HG03108 (cell line): ENCODE results near the gene GFRA1.

Experiments used
- ATAC-seq: cut with Tn5 transposase; IDR thresholded peaks from one replicate; pipeline ENCODE4 v1.9.1; 2021; ENCODE audit warnings: moderate library complexity; ENCODE audit not compliant: unreplicated experiment

Gene GFRA1

DNA sequence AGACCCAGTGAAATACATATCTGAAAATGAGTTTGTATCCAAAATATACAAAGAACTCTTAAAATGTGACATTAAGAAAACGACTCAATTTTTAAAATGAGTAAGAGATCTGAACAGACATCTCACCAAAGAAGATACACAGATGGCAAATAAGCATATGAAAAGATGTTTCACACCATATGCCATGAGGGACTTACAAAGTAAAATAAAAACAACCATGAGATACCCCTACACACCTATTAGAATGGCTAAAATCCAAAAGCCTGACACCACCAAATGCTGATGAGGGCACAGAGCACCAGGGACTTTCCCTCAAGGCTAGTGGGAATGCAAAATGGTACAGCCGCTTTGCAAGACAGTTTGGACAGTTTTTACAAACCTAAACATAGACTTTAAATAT, 27.9 kb downstream of the GFRA1 start:
- no peak for ATAC-seq

DNA sequence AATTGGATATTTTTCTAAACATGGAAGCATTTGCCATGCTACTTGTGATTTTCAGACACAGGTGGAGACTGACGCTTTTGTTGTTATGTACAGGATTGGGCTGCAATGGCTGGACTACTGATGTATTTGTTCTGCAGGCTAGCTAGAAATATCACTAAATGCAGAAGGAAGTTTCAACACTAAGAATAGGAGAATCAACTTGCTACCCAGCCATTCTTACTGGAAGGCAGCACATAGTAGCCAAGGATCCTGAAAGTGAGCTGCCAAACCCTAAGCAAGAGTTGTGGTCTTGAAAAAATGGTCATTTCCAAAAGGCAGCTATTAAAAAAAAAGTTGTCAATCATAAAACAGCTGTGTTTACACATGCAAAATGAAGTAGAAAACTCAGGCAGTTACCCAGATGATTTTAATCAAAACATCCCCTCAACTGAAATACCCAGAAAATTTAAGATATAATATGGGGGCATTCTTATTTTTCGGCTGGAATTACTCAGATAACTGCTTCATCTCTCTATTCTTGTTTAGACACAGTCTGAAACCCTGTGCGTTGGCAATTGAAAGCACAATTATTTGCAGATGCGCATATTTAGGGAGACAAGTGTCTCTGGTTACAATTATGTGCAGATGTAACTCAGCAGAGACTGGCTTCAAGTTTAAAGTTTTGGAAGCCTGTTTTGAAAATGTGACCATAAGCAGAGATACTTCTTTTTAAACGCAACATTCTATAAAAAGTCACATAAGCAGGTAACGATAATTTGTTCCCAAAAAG, 31.2 kb downstream of the GFRA1 start:
- no peak for ATAC-seq

DNA sequence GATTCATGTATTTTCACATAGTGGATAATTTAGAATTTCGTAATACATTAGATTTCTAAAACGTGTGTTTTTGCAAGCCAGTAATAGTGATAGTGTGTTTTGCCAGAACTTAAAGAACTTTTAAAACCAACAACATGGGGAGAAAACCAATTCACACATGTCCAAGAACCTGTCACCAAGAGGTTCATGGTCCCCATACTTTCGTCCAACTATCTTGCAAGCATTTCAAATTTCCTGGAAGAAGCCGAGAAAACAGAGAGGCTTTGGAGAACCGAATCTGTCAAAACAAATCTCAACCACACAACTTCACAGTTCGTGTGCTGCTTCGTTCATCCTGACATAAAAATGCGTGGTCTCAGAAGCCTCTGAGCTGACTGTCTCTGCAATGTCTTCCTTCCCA, 31.9 kb downstream of the GFRA1 start:
- no peak for ATAC-seq

DNA sequence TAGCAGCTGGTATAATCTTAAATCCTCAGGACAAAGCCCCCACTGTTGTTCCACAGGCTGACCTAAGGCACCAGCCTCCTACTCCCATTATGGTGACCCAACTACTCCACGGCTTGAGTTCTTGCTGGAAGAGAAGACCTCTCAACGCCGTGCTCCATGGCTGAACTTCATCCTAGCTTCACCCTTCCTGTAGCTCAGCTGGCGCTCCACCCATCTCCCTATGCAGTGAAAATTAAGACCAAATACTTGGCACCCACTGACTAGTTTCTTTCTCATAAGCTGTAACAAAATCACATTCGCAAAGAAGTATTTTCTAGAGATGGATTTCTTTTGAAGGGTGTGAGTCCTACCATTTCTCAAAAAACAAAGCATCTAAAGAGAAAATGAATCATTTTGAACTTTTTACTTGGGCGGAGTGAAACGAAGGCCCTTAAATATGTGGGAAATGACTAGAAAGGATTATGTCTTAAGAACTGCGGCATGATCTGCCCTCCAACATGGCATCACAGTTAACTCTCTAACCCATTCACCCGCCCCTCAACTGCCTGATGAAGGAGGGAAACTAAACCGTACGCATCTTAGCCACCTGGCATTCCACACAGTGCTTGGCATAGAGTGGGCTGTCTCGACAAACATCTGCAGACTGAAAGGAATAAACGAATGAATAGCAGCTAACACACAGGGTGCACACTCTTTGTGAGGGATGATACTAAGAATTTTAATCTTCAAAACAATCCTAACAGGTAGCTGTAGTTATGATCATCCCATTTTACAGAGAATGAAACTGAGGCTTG, 32.7 kb downstream of the GFRA1 start:
- no peak for ATAC-seq

DNA sequence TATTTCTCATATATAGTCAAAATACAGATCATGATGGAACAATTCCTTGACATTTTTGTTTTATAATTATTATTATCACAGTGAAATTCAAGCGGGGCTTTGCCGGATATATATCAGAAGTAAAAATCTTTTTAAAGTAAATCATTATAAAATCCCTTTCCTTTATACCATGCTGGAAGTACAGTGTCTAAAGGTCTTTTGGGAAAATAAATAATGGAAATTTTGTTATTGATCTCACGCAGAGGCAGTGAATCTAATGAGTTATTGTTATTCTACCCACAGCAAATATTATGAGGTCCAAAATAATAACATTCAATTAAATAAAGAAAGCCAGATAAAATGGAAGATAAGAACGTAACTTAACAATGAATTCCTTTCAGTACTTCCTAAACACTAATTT, 33.8 kb downstream of the GFRA1 start:
- ATAC-seq = no peak

DNA sequence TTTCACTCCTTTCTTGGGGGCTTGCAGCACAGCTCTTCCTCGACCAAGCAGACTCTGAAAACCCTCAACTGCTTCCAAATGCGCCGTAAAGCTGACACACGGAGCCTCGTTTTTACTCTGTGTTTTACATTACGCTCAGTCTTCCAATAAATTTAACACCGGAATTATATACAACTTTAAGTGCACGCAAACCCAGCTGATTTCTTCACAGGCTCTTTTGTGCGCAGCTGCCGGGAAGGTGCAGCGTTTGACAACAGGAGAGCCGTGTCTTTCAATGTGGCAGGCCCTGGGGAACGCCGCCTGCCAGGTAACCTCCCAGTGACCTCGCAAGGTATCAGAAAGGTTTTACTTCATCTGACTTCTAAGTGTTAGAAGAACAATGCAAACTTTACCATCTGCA, 35.0 kb downstream of the GFRA1 start:
- no peak for ATAC-seq

DNA sequence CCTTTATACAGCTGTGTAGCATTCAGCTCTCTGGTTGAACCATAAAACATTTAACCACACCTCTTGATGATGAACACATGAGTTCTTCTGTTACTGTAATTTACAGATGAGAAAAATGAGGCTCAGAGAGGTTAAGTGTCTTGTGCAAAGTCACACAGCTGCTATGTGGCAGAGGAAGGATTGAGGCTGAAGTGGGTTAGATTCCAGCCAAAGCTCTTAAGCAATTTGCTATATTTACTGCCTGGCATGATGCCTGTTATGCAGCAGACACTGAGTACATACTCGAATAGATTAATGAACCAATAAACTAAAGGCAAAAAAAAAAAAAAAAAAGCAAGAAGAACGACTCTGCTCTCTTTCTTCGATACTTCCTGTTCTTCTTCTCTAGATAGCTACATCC, 35.7 kb downstream of the GFRA1 start:
- no peak for ATAC-seq

DNA sequence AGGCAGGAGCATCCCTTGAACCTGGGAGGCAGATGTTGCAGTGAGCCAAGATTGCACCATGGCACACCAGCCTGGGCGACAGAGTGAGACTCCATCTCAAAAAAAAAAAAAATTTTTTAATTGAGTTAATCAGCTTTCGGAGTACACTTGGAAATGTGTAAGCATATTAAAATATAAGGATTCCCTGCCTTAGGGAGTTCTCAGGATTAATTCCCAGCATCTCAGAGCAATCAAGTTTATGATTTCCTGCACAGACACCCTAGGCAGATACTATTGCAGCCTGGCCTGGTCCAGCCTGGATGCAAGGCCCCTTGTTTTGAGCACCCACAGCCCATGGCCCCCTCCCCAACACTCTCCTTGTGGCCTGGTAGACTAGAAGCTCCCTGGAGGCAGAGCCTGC, 39.8 kb downstream of the GFRA1 start:
- no peak for ATAC-seq

DNA sequence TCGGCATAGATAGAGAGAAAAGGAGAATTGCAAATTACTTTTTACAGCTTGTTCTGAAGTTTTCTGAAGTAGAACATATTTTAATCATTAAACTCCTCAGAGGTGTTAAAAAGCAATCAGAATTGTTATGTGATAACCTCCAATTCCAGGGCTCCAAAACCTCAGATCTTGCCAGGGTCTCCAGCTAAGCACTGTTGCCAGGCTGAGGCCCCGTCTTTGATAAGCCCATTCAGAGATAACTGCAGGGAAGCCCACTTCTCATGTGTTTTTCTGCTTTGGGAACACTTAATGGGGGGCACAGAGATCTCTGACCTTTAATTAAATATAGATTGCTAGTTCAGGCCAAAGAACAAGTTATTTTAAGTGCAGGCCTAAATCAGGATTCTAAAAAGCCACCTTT, 40.4 kb downstream of the GFRA1 start:
- ATAC-seq = no peak

DNA sequence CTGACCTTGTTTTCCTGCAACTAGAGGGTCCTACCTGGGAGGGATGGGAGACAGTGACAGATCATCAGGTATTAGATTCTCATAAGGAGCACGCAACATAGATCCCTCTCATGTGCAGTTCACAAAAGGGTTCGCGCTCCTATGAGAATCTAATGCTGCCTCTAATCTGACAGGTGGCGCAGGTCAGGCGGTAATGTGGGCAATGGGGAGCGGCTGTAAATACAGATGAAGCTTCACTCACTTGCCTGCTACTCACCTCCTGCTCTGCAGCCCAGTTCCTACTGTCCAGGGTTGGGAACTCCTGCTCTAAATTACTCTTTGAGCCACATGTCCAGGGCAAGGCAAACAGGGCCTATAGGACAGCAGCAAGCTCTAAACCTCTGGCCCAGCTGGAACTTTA, 46.2 kb downstream of the GFRA1 start:
- no peak for ATAC-seq

DNA sequence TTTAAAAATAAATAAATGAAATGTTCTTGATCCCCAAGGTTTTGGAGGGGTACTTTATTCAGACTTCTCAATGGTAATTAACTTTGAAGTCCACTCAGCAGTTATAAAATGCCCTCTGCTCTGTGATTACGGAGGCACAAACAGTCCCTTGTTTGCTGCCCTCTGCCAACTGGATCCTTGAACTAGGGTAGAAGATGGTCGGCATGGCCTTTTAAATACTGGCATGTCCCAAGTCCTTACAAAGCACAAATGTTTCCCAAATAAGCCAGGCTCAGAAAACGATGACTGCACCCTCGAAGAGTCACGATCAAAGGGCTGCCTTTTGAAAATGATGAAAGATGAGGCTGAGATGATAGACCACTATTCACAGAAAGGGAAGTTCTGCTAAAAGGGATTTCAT, 47.0 kb downstream of the GFRA1 start:
- ATAC-seq = no peak

DNA sequence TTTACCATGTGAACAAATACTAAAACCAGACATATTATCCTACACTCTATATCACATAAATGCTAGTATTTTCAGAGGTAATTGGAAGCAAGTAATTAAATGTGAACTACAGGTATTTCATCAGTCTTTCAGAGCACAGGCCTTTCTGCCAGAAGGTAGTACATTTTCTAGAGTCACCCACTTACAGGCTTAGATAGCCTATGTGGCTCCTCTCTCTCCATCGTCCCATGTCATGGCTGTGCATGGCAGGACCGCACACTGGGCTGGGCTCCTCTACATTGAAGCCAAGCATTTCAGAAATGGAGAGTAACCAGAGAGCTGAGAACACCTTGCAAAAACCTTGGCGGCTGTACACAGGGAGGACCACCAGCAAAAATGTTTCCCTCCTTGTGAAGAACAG, 49.7 kb downstream of the GFRA1 start:
- no peak for ATAC-seq

DNA sequence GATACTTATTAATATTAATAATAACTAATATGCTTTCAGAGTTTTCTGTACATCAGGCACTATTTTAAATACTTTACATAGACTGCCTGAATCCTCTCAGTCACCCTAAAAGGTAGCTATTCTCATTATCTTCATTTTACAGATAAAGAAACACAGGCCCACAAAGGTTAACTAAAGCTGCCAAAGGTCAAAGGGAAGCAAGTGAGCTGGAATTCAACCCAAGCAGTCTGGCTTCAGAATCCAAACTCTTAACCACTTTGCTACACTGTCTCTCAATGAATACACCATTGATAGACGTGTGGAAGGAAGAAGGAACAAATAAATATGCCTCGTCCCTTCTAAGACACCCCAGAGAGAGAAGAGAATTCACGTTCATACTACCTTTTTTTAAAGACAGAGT, 52.0 kb downstream of the GFRA1 start:
- no peak for ATAC-seq

DNA sequence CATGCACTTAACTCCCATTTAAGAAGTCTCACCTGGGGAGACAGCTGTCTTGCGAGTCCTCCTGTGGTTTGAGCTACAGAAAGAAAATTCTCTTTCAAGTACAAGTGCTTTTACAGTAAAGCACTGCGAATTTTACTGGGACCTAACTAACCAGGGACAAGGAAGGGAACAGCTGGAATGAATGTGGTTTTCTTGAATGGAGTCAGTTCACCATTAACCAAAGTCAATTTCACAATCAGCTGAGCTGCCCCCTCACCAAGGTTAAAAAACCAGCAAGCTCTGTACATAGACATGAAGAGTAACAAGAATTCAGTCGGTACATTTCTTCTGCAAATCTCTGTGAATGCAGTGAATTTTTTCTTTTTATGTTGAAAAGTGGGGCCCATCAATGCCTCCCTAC, 56.3 kb downstream of the GFRA1 start:
- ATAC-seq = no peak

DNA sequence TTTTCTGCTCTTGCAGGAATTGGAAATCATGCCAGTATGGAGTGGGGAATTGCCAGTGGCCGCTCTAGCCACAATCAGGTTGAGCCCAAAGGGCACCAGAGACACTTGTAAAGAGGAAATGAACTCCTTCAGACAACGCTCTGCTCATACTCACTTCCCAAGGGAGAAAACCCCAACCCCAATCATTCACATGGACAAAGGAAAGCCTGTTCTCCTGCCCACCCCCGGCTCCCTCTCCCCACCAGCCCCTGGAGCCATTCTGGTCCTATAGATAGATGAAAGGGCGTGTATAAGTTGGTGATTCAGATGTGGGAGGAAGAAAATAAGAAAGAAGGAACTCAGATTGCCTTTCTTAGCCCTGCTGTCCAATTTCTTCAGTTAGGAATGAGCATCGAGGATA, 57.4 kb downstream of the GFRA1 start:
- ATAC-seq = no peak

DNA sequence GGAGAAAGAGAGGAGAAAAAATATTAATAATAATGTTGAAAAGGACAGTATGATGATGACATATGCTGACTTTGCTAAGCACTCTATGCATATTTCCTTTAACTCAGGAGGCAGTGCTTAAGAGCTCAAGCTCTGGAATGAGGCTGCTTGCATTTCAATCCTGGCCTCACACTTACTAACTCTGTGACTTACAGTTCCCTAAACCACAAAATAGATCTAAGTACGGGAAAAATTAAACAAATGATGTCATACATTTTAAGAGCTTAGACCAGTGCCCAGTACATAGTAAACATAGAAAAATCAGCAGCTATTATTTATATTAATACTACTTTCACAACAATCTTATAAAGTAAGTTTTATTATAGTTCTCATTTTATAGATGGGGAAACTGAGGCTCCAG, 61.3 kb downstream of the GFRA1 start:
- no peak for ATAC-seq

DNA sequence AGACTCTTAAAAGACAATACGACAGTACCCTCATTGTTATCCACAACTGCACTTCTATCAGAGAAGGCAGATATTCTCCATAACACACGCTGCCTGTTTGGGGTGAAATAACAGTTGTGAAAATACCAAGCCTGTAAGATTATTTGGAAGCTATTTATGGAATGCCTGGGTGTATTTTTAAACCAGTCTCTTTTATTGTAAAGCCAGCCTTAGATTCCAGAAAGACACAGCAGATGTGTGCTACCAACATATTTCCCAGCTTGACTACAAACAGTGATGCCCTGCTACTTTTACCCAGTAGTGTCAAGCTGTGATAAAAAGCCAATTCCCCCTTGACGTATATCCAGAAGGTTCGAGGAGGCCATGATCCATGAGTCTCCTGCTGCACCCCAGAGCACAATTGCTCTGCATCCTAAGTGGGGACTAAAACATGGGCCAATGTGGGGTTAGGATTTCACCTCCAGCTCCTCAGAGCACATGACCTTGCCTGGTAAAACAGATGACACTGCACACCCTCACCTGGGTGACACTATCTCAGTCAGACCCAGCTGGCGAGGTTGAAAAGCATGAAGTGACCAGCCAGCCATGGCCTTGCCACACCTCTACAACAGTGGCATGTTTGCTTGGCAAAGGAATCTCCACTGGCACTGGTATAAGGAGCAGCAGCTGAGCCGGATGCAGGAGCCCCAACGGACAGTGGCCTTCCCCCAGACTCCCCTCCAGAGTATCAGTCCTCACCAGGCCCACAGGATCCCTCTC, 62.2 kb downstream of the GFRA1 start:
- no peak for ATAC-seq

DNA sequence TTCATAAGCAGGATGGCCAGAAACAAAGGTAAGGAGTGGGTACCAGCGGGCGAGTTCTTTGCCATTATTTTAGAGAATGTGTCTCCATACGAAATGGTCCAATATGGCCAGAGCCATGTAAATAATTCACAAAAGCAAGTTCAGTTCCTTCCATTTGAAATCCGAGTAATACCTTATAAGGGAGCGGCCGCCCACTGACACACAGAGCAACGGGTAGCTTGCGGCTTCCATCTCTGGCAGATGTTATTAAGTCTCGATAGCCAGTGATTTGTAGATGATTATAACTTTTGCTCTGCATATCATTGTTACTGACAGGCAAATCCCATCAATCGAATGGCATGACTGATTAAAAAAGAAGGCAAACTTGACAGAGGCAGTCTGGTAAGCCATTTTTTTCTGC, 63.2 kb downstream of the GFRA1 start:
- no peak for ATAC-seq

DNA sequence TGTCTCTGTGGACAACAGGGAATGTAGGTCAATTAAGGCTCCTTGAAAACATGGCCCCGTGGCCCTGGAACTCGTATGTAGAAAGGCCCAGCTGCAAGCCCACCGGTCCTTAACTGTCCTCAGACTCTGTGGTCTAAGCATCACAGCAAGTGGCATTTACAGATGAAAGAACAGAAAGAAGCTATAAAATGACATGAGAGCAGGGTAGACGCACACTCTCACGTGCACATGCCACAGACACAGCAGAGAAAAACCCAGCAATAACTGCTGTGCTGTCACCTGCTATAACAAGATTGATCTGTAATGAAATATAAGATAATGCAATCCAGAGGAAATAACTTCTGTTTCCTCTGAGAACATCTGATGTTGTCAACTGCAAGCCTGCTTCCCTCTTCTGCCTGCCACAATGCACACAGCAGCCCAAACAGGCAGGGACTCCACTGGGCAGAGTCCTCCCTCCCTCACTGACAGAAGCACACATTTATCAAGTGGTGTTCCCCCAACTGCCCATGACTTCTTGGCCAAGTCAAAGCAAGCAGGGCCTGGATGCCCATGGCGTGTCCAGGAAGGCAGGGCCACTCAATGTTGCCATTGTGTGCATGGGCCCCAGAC, 63.9 kb downstream of the GFRA1 start:
- no peak for ATAC-seq

DNA sequence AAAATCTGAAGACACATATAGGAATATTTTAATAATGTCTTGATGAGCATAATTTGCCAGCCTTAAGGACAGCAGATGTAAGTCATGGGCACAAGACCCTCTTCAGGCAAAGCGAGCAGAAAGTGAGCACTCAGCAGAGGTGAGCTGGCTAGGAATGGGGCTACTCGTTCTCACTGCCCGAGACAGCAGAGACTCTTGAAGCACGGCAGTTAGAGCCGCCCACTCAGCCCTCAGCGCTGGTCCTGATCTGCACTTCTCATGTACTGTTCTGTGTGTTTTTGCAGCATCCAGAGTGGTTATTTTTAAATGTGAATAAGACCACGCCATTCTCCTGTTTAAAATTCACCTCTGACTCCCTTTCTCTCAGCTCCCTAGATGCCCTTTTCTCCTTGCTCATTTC, 65.3 kb downstream of the GFRA1 start:
- no peak for ATAC-seq

DNA sequence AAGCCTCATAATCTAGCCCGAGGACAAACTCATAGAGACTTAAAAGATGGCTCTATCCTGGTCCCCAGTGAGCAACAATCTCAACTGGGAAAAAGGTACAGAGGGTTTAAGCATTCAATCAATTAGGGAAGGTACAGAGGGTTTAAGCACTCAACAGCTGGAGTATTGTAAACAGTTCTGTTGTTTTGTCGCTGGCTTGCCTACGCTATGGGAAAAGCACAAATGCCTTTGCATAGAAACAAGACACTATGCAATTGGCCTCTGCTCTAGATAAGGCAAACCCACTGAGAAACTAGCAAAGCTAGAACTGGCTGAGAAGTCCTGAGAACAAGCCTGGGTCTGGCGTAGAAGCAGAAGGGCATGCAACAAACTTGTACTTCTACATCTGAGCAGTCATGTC, 69.3 kb downstream of the GFRA1 start:
- no peak for ATAC-seq
